AG04450 (cell line): ENCODE data around the gene SFMBT2. TPM values are rescaled to one million over a fixed set of nuclear protein-coding genes. Genes with fewer than 3 reads are reported as not detected.

Experiments used
- CTCF ChIA-PET: fragments of 300-600, 350-600 bp; formaldehyde crosslinking; extraction: SDS; loops from one replicate; lab custom pipeline; 2022; ENCODE audit warnings: antibody characterized with exemption, inconsistent platforms; lab: Charles Lee
- POLR2A ChIA-PET: fragments of 350-600 bp; formaldehyde crosslinking; extraction: SDS; loops from one replicate; lab custom pipeline; 2021; ENCODE audit warnings: antibody characterized with exemption, inconsistent platforms; lab: Yijun Ruan, JAX
- DNase-seq: peaks from one replicate; pipeline ENCODE4 v3.0.0-alpha.2; 2011; ENCODE audit warnings: low read depth, low spot score
- H3K27ac ChIP-seq: one replicate; pipeline ENCODE4 v1.5.1; 2012; ENCODE audit warnings: low read depth, low read length, control low read depth
- H3K27me3 ChIP-seq: one replicate; pipeline ENCODE4 v1.6.0; 2012; ENCODE audit warnings: low read length; ENCODE audit not compliant: control insufficient read depth, insufficient read depth
- H3K4me3 ChIP-seq: 2 replicates; pipeline ENCODE4 v1.5.1; 2011; ENCODE audit warnings: mild to moderate bottlenecking, low read depth, low read length, control low read depth
- H3K9me3 ChIP-seq: 2 replicates; pipeline ENCODE4 v1.5.1; 2012; ENCODE audit warnings: low read length; ENCODE audit not compliant: control insufficient read depth, insufficient read depth
- polyA plus RNA-seq: library from polyadenylated mRNA; depleted of rRNA; stranded (reverse); fragments of >200 nt; gene quantifications from 2 replicates; pipeline ENCODE4 v1.2.3, GENCODE V29; 2011
- TF ChIP-seq, protein P1 (sequence below): IDR thresholded peaks from 2 replicates; pipeline ENCODE4 v1.5.1; 2011; ENCODE audit warnings: low read depth, low read length, control low read depth, inconsistent platforms

Gene SFMBT2
- polyA plus RNA-seq, 1 experiment: 1.4 TPM

DNA sequence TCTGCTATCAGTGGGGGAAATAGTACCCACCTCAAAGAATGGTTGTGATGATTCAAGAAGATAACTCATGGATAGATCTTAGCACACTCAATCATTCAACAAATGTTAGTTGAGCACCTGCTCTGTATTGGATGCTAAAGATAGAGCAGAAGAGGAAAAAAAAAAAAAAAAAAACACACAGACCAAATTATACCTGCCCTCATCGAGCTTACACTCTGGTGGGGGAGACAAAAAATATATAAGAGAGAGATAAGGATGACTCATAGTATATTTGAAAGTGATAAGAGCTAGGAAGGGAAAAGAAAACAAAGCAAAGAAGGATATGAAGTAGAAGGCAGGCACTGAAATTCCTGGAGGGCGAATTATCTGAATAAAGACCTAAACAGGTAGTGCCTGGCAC, 258.5 kb downstream of the SFMBT2 start:
- no peaks in the 10 kb centered on the region for H3K9me3 ChIP-seq
- H3K27me3 ChIP-seq: no peaks in the 10 kb centered on the region
- no peak overlapping the region for H3K27ac ChIP-seq
- TF ChIP-seq, protein P1, sequence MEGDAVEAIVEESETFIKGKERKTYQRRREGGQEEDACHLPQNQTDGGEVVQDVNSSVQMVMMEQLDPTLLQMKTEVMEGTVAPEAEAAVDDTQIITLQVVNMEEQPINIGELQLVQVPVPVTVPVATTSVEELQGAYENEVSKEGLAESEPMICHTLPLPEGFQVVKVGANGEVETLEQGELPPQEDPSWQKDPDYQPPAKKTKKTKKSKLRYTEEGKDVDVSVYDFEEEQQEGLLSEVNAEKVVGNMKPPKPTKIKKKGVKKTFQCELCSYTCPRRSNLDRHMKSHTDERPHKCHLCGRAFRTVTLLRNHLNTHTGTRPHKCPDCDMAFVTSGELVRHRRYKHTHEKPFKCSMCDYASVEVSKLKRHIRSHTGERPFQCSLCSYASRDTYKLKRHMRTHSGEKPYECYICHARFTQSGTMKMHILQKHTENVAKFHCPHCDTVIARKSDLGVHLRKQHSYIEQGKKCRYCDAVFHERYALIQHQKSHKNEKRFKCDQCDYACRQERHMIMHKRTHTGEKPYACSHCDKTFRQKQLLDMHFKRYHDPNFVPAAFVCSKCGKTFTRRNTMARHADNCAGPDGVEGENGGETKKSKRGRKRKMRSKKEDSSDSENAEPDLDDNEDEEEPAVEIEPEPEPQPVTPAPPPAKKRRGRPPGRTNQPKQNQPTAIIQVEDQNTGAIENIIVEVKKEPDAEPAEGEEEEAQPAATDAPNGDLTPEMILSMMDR: no peak
- POLR2A ChIA-PET: no interaction called here
- H3K4me3 ChIP-seq: no peak overlapping the region
- DNase-seq: no peak
- CTCF ChIA-PET: interaction anchor here (1.3 kb wide), 1 partner anchor 232 kb away, joined by 3 read pairs; no protein-coding TSS in a partner anchor

DNA sequence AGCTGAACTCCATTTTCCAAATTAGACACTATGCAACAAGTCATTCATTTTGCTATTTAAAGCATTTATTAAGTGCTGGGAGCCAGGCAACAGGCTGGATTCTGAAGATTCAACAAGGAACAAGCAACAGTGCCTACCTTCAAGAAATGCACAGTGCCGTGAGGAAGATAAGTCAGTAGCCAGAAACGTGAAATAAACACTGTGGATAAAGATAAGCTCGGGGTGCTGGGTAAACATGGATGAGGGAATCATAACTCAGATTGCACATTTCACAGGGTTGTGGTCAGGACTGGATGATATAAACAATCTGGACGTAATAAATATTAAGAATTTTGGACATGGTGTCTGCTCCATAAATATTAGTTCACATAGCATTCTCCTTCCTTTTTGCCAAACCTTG, 259.3 kb downstream of the SFMBT2 start:
- CTCF ChIA-PET: interaction anchor here (1.3 kb wide), 1 partner anchor 231 kb away, joined by 3 read pairs; no protein-coding TSS in a partner anchor
- POLR2A ChIA-PET: no interaction called here
- Histone ChIP-seq H3K4me3 (no peak overlapping the region), H3K27me3 (no peaks in the 10 kb centered on the region), H3K27ac (no peak overlapping the region), H3K9me3 (no peaks in the 10 kb centered on the region)
- TF ChIP-seq, protein P1: no peak
- DNase-seq: no peak

DNA sequence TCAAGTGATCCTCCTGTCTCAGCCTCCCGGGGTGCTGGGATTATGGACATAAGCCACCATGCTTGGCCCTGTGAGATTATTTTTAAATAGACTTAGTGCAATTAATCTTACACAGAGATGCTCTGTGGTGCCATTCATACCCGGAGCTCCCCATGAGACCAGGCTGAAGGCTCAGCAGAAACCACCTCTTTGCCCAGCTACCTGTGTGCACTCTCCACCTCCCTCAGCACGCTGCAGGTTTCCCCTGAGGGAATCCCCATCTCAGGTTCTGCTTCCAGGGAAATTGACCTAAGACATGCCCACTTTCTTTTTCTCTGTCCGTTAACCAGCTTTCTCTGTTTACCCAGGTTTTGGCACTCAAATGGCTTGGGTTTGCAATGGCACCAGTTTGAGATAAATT, 260.5 kb downstream of the SFMBT2 start:
- TF ChIP-seq, protein P1: no peak
- H3K4me3 ChIP-seq: no peak overlapping the region
- H3K27ac ChIP-seq: no peak overlapping the region
- ChIA-PET POLR2A (no interaction called here), CTCF (no interaction called here)
- H3K27me3 ChIP-seq: no peaks in the 10 kb centered on the region
- H3K9me3 ChIP-seq: no peaks in the 10 kb centered on the region
- DNase-seq: no peak

DNA sequence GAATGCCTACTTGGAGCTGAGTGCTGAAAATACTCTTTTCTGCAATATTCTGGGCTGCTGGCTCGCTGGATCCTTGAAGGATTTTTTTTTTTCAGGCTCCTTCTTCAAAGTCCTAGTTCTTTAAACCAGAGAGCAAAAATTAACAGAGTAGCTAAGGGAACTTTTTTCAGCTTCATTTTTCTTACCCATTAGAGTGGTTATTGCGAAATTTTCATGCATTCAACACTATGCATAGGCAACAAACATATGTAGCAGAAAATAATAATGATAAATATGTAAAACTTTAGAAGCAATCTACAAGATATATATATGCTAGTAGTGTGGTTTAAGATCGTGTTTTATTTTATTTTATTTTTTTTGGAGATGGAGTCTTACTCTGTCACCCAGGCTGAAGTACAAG, 264.6 kb downstream of the SFMBT2 start:
- H3K9me3 ChIP-seq: no peaks in the 10 kb centered on the region
- CTCF ChIA-PET: no interaction called here
- DNase-seq: no peak
- no peak overlapping the region for H3K4me3 ChIP-seq
- H3K27me3 ChIP-seq: no peaks in the 10 kb centered on the region
- H3K27ac ChIP-seq: no peak overlapping the region
- POLR2A ChIA-PET: no interaction called here
- TF ChIP-seq, protein P1: no peak

DNA sequence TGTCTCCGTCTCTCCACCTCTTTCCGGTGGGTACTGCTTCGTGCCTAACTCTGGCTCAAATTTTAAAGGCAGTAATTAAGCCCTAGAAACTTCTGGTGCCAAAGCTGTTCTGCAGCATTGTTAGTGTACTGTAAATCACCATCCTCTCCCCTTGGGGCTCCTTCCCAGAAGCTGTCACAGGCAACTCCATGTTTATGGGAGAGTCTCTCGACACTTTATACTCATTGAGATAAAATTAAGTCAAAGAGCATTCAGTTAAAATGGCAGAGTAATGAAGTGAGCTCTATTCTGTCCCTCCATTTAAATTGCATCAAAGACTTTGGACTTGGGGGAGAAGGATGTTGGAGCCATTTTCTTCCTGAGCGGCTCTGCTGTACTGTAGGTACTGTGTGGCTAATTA, 274.8 kb downstream of the SFMBT2 start:
- H3K27me3 ChIP-seq: no peaks in the 10 kb centered on the region
- no peak overlapping the region for H3K27ac ChIP-seq
- no peaks in the 10 kb centered on the region for H3K9me3 ChIP-seq
- H3K4me3 ChIP-seq: no peak overlapping the region
- TF ChIP-seq, protein P1: no peak
- POLR2A ChIA-PET: no interaction called here
- no peak for DNase-seq
- CTCF ChIA-PET: no interaction called here
